Endothelial cell of umbilical vein (primary cell): Measurements from ENCODE around the gene CPLANE2. TPM values are rescaled to one million over a fixed set of nuclear protein-coding genes. Genes with fewer than 3 reads are reported as not detected.

ENCODE experiments used
- BruUV-seq: library from RNA; stranded (reverse); fragments of 400-500 nt; replicated peaks from 2 replicates; lab custom pipeline; 2021; lab: Mats Ljungman, UMichigan
- CTCF ChIA-PET: fragments of 300-600, 350-600 bp; sonication (Branson Sonifier 250); formaldehyde crosslinking; loops from one replicate; lab custom pipeline; 2021; ENCODE audit warnings: antibody characterized with exemption, inconsistent platforms; lab: Charles Lee
- POLR2A ChIA-PET: fragments of 300-600, 350-600 bp; sonication (Branson Sonifier 250); formaldehyde crosslinking; loops from one replicate; lab custom pipeline; 2021; ENCODE audit warnings: antibody characterized with exemption, inconsistent platforms; lab: Charles Lee
- DNase-seq: peaks from one replicate; pipeline ENCODE4 v3.0.0-alpha.2; 2011; ENCODE audit warnings: low read depth, low spot score
- FAIRE-seq: peaks from 2 replicates; lab custom pipeline; 2011; peaks lifted over from hg19 to GRCh38; lab: Jason Lieb, UNC
- H2AFZ ChIP-seq: 2 replicates; pipeline ENCODE4 v1.6.0; 2012; ENCODE audit warnings: low read depth, low read length, control low read depth, inconsistent platforms
- H3K27ac ChIP-seq: 2 replicates; pipeline ENCODE4 v1.5.1; 2011; ENCODE audit warnings: low read depth, mild to moderate bottlenecking, control low read depth, low read length, moderate library complexity; ENCODE audit not compliant: insufficient read depth
- H3K27me3 ChIP-seq, 2 experiments: 2 replicates each; pipeline versions ENCODE4 v1.6.0 to v1.6.1; 2011; ENCODE audit warnings: low read length in 2 of 2, mixed read lengths in 1 of 2; ENCODE audit not compliant: control insufficient read depth in 2 of 2, insufficient read depth in 2 of 2
- H3K36me3 ChIP-seq, 2 experiments: 2 replicates in 1 of 2; 3 replicates in 1 of 2; pipeline ENCODE4 v1.5.1; 2011; ENCODE audit warnings: low read length in 2 of 2, mild to moderate bottlenecking in 1 of 2, moderate library complexity in 1 of 2; ENCODE audit not compliant: control insufficient read depth in 2 of 2, insufficient read depth in 2 of 2; ENCODE audit errors: extremely low read depth in 1 of 2
- H3K4me1 ChIP-seq: 3 replicates; pipeline ENCODE4 v1.5.1; 2011; ENCODE audit warnings: mild to moderate bottlenecking, low read length; ENCODE audit not compliant: control insufficient read depth, insufficient read depth; ENCODE audit errors: extremely low read depth
- H3K4me2 ChIP-seq: 2 replicates; pipeline ENCODE4 v1.6.1; 2011; ENCODE audit warnings: low read length, control low read depth, mixed read lengths; ENCODE audit not compliant: insufficient read depth
- H3K4me3 ChIP-seq, 3 experiments: fragments of 200-600 bp in 1 of 3; sonication (generic), shearing (Covaris generic) in 1 of 3; replicated peaks in 1 of 3; 2 replicates each; pipeline ENCODE4 v1.5.1; 2011 to 2016; ENCODE audit warnings: control low read depth in 3 of 3, low read length in 3 of 3, mild to moderate bottlenecking in 2 of 3, inconsistent platforms in 1 of 3, low read depth in 1 of 3, moderate library complexity in 1 of 3; ENCODE audit not compliant: insufficient read depth in 1 of 3
- H3K79me2 ChIP-seq: 2 replicates; pipeline ENCODE4 v1.6.0; 2012; ENCODE audit warnings: low read length, inconsistent platforms; ENCODE audit not compliant: control insufficient read depth, insufficient read depth
- H3K9ac ChIP-seq: replicated peaks from 2 replicates; pipeline ENCODE3; 2011; ENCODE audit warnings: low read length, control low read depth; ENCODE audit not compliant: insufficient read depth; ENCODE audit errors: extremely low read depth
- H3K9me1 ChIP-seq: replicated peaks from 3 replicates; pipeline ENCODE4 v1.6.0; 2011; ENCODE audit warnings: mild to moderate bottlenecking, low read length; ENCODE audit not compliant: control insufficient read depth, insufficient read depth; ENCODE audit errors: extremely low read depth
- H3K9me3 ChIP-seq: replicated peaks from 2 replicates; pipeline ENCODE4 v1.5.1; 2012; ENCODE audit warnings: low read length, inconsistent platforms; ENCODE audit not compliant: control insufficient read depth, insufficient read depth
- H4K20me1 ChIP-seq: replicated peaks from 2 replicates; pipeline ENCODE3; 2011; ENCODE audit warnings: mild to moderate bottlenecking, low read length; ENCODE audit not compliant: control insufficient read depth, insufficient read depth; ENCODE audit errors: extremely low read depth
- CTCF ChIP-seq, 2 donors: IDR thresholded peaks; 1 replicate in 1 of 2; 2 replicates in 1 of 2; pipeline ENCODE4 v1.5.1; 2011; ENCODE audit warnings: low read length in 2 of 2, mild to moderate bottlenecking in 2 of 2, moderate library complexity in 2 of 2, control low read depth in 1 of 2, inconsistent platforms in 1 of 2, low read depth in 1 of 2; ENCODE audit not compliant: insufficient read depth in 1 of 2; ENCODE audit errors: extremely low read depth in 1 of 2
- JUN ChIP-seq: IDR thresholded peaks from 2 replicates; pipeline ENCODE4 v1.6.1; 2011; ENCODE audit warnings: borderline replicate concordance, low read depth; ENCODE audit not compliant: insufficient read length, insufficient read depth
- MYC ChIP-seq: IDR thresholded peaks from one replicate; pipeline ENCODE4 v1.6.1; 2011; ENCODE audit warnings: mild to moderate bottlenecking, low read depth, low read length
- POLR2AphosphoS5 ChIP-seq: IDR thresholded peaks from 2 replicates; pipeline ENCODE4 v1.6.1; 2012; ENCODE audit warnings: low read depth, mild to moderate bottlenecking, control low read depth, low read length, moderate library complexity; ENCODE audit not compliant: insufficient read depth
- dilution Hi-C: fragments of 300-500 bp; cut with MboI; formaldehyde crosslinking; loops from one replicate; pipeline ENCODE4 v1.15.0; 2019; ENCODE audit warnings: low sequenced_read_pairs; ENCODE audit not compliant: extremely low pct_ligation_motif_present
- intact Hi-C: fragments of 100-400 bp; cut with micrococcal nuclease; formaldehyde crosslinking; loops from one replicate; pipeline ENCODE4 v1.10.0; 2022
- polyA plus RNA-seq, 4 experiments: library from polyadenylated mRNA; depleted of rRNA in 3 of 4; stranded (reverse) in 3 of 4; unstranded in 1 of 4; fragments of >200 nt; gene quantifications; 2 replicates each; pipeline versions ENCODE4 v1.2.1 to v1.2.3, GENCODE V29; 2011 to 2012; ENCODE audit warnings: missing spikeins in 1 of 4
- total RNA-seq: library from RNA; stranded (reverse); gene quantifications from 2 replicates; pipeline ENCODE4 v1.2.3, GENCODE V29; 2021

CPLANE2 gene
- total and polyA plus RNA-seq, 2 donors (not counting 3 experiments of a cell fraction or from before 2014, with no cell fraction given), result 3.9 to 4.6 TPM

GRCh38 chr1:16204634-16205333, 32.2 kb downstream of the CPLANE2 start:
- H3K27ac ChIP-seq, result no peak overlapping the region
- dilution Hi-C loops (no loop called here), intact Hi-C loops (loop anchor here (5.0 to 10.0 kb wide), 2 partner anchors 148 to 240 kb away; partner anchors contain the start of genes FBXO42 and NECAP2)
- DNase-seq (peak; percentile 21), FAIRE-seq (no peak)
- no peaks in the 10 kb centered on the region for H3K9me3 ChIP-seq
- ChIA-PET CTCF (interaction anchor here (0.5 to 3.5 kb wide), 10 partner anchors 11 to 416 kb away, joined by 3 to 29 read pairs (median 4); partner anchors contain the start of gene FAM131C), POLR2A (interaction anchor here (0.8 kb wide), 1 partner anchor 11 kb away, joined by 3 read pairs; no protein-coding TSS in a partner anchor)
- TF ChIP-seq CTCF (IDR thresholded peaks at IDR 0.05; ENCODE audit: extremely low read depth in 1 of 2, insufficient read depth in 1 of 2, low read depth in 1 of 2, low read length in 2 of 2), result peak; percentile 27 to 57
- TF ChIP-seq POLR2AphosphoS5, result no peak
- TF ChIP-seq JUN, result no peak
- TF ChIP-seq MYC, result no peak
- H3K4me1 ChIP-seq, result peaks cover 9% of the 10 kb centered on the region
- no peak overlapping the region for H3K4me2 ChIP-seq
- H3K9ac ChIP-seq, result no peak overlapping the region
- no TSS peak for BruUV-seq
- H3K36me3 ChIP-seq, result no peaks in the 10 kb centered on the region
- H3K79me2 ChIP-seq, result no peaks in the 10 kb centered on the region
- H4K20me1 ChIP-seq, result no peaks in the 10 kb centered on the region
- no peak overlapping the region for H2AFZ ChIP-seq
- no peak overlapping the region for H3K4me3 ChIP-seq
- H3K9me1 ChIP-seq, result no peaks in the 10 kb centered on the region
- H3K27me3 ChIP-seq, result no peaks in the 10 kb centered on the region
